BJ (cell line): Measurements from ENCODE around the gene PTPRB. TPM values are rescaled to one million over a fixed set of nuclear protein-coding genes. Genes with fewer than 3 reads are reported as not detected.

ENCODE experiments used
- CTCF ChIA-PET: fragments of 350-600 bp; formaldehyde crosslinking; extraction: SDS; loops from one replicate; lab custom pipeline; 2021; ENCODE audit warnings: antibody characterized with exemption, inconsistent platforms; lab: Yijun Ruan, JAX
- POLR2A ChIA-PET: fragments of 300-600 bp; sonication (Branson Sonifier 250); formaldehyde crosslinking; extraction: SDS; loops from one replicate; lab custom pipeline; 2021; ENCODE audit warnings: antibody characterized with exemption; lab: Charles Lee
- DNase-seq: peaks from one replicate; pipeline ENCODE4 v3.0.0-alpha.2; 2011; ENCODE audit warnings: low read depth
- H3K27me3 ChIP-seq: 2 replicates; pipeline ENCODE4 v1.6.0; 2011; ENCODE audit warnings: low read length; ENCODE audit not compliant: control insufficient read depth, insufficient read depth
- H3K36me3 ChIP-seq: 2 replicates; pipeline ENCODE4 v1.5.1; 2011; ENCODE audit warnings: low read length; ENCODE audit not compliant: control insufficient read depth, insufficient read depth
- H3K4me3 ChIP-seq: 2 replicates; pipeline ENCODE4 v1.5.1; 2011; ENCODE audit warnings: low read depth, mild to moderate bottlenecking, control low read depth, low read length
- polyA plus RNA-seq: library from polyadenylated mRNA; depleted of rRNA; stranded (reverse); fragments of >200 nt; gene quantifications from 2 replicates; pipeline ENCODE4 v1.2.3, GENCODE V29; 2011
- TF ChIP-seq, protein P1 (sequence below): IDR thresholded peaks from 2 replicates; pipeline ENCODE4 v1.5.1; 2011; ENCODE audit warnings: low read depth, mild to moderate bottlenecking, control low read depth, inconsistent platforms, low read length, moderate library complexity; ENCODE audit not compliant: insufficient read depth

PTPRB gene
- polyA plus RNA-seq, 1 experiment = 1.7 TPM

DNA sequence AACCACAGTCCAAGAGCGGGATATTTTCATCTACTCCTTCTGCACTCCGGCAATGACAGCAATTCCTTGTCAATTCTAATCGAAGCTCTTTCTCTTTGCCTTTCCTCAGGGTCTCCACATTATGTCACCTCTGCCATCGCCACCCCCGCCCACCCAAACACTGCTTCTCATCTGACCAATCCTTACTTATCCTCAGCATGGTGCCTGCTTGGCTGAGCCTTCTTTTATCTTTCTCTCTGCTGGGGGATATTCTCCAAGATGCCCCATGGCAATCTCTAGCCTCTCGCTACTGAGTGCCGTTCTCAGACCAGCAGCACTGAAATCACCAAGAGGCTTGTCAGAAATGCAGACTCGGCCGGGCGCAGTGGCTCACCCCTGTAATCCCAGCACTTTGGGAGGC lies 100.6 kb downstream of the PTPRB start:
- POLR2A ChIA-PET = no interaction called here
- no peaks in the 10 kb centered on the region for H3K36me3 ChIP-seq
- CTCF ChIA-PET = interaction anchor here (0.6 kb wide), 1 partner anchor 42 kb away, joined by 3 read pairs; no protein-coding TSS in a partner anchor

DNA sequence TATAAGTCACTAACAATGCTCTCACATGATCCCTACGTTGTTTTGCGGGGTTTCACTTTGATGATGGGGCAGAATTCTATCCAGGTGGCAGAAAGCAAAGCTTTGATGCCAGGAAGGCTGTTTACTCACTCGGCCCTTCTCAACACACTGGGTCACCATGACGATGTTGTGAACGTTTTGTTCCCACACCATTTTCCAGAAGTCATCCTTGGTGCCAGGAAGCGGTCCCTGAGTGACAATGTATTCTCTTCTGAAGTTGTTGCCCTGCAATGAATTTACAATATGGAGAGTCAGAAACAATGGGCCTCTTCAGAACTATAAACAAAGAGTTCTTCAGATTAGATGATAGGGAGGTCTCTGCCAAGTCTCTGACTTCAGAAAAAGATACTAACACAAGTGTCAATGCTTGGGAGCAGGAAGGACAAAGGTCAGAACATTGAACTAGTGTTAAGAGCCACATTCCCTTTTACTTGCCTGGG lies 101.3 kb downstream of the PTPRB start:
- H3K27me3 ChIP-seq = no peaks in the 10 kb centered on the region
- no peak overlapping the region for H3K4me3 ChIP-seq
- POLR2A ChIA-PET = no interaction called here
- TF ChIP-seq, protein P1, sequence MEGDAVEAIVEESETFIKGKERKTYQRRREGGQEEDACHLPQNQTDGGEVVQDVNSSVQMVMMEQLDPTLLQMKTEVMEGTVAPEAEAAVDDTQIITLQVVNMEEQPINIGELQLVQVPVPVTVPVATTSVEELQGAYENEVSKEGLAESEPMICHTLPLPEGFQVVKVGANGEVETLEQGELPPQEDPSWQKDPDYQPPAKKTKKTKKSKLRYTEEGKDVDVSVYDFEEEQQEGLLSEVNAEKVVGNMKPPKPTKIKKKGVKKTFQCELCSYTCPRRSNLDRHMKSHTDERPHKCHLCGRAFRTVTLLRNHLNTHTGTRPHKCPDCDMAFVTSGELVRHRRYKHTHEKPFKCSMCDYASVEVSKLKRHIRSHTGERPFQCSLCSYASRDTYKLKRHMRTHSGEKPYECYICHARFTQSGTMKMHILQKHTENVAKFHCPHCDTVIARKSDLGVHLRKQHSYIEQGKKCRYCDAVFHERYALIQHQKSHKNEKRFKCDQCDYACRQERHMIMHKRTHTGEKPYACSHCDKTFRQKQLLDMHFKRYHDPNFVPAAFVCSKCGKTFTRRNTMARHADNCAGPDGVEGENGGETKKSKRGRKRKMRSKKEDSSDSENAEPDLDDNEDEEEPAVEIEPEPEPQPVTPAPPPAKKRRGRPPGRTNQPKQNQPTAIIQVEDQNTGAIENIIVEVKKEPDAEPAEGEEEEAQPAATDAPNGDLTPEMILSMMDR = no peak
- no peak for DNase-seq
- CTCF ChIA-PET = no interaction called here
- no peaks in the 10 kb centered on the region for H3K36me3 ChIP-seq

More for the DNA sequence above, 100.6 kb downstream of the PTPRB start:
- H3K4me3 ChIP-seq = no peak overlapping the region
- TF ChIP-seq, protein P1 = no peak
- DNase-seq = no peak
- no peaks in the 10 kb centered on the region for H3K27me3 ChIP-seq

DNA sequence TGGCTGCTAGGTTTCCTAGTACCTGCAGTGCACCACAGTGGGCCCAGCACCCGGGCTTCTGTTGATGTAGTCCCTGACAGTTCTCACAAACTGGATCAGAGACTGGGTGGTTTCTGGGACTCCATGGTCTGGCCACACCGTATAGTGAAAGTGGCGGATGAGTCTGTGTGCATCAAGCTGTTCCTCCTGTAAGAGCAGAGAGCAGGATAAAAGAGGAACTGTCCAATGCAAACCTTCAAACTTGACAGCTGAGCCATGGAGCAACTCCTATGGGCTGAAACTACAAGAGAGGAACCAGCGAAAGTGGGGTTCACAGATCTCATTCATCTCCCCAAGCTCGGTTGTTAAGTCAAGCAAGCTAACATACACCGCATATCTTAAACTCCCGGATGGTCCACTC lies 102.8 kb downstream of the PTPRB start:
- POLR2A ChIA-PET = no interaction called here
- CTCF ChIA-PET = no interaction called here
- Histone ChIP-seq H3K4me3 (no peak overlapping the region), H3K36me3 (no peaks in the 10 kb centered on the region), H3K27me3 (no peaks in the 10 kb centered on the region)
- DNase-seq = no peak
- TF ChIP-seq, protein P1 = no peak

DNA sequence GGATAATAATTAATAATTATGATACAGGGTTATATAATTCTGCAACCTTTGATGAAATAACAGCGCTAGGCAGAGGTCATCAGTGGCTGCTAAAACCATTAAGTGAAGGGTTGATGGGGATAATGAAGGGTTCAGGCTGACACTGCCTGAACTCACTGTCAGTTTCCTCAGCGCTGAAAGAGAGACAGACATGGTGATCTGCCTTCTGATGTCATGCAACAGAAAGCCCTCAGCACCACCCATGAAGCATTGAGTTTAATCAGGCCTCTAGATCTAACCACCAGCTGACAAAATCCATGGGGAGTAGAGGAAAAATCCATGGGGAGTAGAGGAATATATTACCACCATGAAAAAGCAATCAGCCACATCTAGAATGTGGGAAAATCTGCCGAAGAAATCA lies 107.6 kb downstream of the PTPRB start:
- H3K4me3 ChIP-seq = no peak overlapping the region
- CTCF ChIA-PET = no interaction called here
- H3K27me3 ChIP-seq = no peaks in the 10 kb centered on the region
- no peaks in the 10 kb centered on the region for H3K36me3 ChIP-seq
- POLR2A ChIA-PET = no interaction called here
- TF ChIP-seq, protein P1 = no peak
- DNase-seq = no peak

DNA sequence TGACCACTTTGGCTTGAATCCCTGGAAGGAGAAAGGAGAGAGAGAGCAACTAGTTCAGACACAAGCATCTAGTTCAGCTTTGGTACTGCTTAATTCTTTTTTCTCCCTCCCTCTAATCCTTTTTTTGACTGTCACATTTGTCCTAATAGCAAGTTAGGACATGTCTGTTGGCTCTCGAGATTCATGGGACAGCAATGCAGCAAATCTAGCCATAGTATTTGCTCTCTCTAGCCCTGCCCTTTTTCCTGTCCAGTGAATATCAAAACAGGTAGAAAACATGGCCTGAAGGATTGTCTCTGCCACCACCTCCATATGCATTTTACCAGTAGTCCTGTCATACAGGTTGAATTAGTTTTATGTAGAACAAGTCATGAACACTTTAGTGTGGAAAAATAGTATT lies 116.4 kb downstream of the PTPRB start:
- Histone ChIP-seq H3K4me3 (no peak overlapping the region), H3K36me3 (no peaks in the 10 kb centered on the region), H3K27me3 (no peaks in the 10 kb centered on the region)
- ChIA-PET POLR2A (no interaction called here), CTCF (no interaction called here)
- no peak for DNase-seq
- TF ChIP-seq, protein P1 = no peak
